ENCODE measurements around the gene MAP3K10.
"Not testable (repeated sequence)": the region's sequence is repeated elsewhere in the genome, so short reads cannot be mapped to it uniquely, and the experiment has no call there.

MAP3K10 gene

GRCh38 chr19:40190891-40191835, at the start of gene MAP3K10:
MAP3K10 (plus strand) TSS chr19:40191426; CDS start chr19:40192032, 606 bp downstream.
- DNase-seq (peak; percentile 86), ATAC-seq (peak; percentile 95)

- no peak for ATAC-seq
- no peak for DNase-seq
These were observed 49.7 kb upstream of the MAP3K10 start for GRCh38 chr19:40141551-40141950.

GRCh38 chr19:40143612-40144011, 47.6 kb upstream of the MAP3K10 start:
- DNase-seq (peak; percentile 49), ATAC-seq (peak; percentile 56)

GRCh38 chr19:40144151-40144550, 47.1 kb upstream of the MAP3K10 start:
- ATAC-seq (peak; percentile 34), DNase-seq (no peak)

GRCh38 chr19:40144947-40145748, 46.1 kb upstream of the MAP3K10 start:
- DNase-seq (no peak), ATAC-seq (peak; percentile 24)

GRCh38 chr19:40145749-40146029, 45.5 kb upstream of the MAP3K10 start:
- ATAC-seq, DNase-seq: not testable (repeated sequence)

- DNase-seq = no peak
- ATAC-seq = no peak
These were observed 43.9 kb upstream of the MAP3K10 start for GRCh38 chr19:40147338-40147692.

- ATAC-seq = peak; percentile 73
- peak; percentile 19 for DNase-seq
These were observed 43.4 kb upstream of the MAP3K10 start for GRCh38 chr19:40147693-40148347.

GRCh38 chr19:40149501-40149900, 41.7 kb upstream of the MAP3K10 start:
- no peak for DNase-seq
- ATAC-seq = no peak

GRCh38 chr19:40150170-40150569, 41.1 kb upstream of the MAP3K10 start:
- no peak for ATAC-seq
- DNase-seq = no peak

GRCh38 chr19:40154121-40154680, 37.0 kb upstream of the MAP3K10 start:
- ATAC-seq (no peak), DNase-seq (no peak)

GRCh38 chr19:40155749-40156265, 35.4 kb upstream of the MAP3K10 start:
- DNase-seq = peak; percentile 14

GRCh38 chr19:40157059-40157458, 34.2 kb upstream of the MAP3K10 start:
- DNase-seq (no peak), ATAC-seq (no peak)

More at GRCh38 chr19:40155749-40156265, 35.4 kb upstream of the MAP3K10 start:
- no peak for ATAC-seq

- ATAC-seq (no peak), DNase-seq (no peak)
These were observed 31.5 kb upstream of the MAP3K10 start for GRCh38 chr19:40159744-40160143.

GRCh38 chr19:40162104-40162503, 29.1 kb upstream of the MAP3K10 start:
- DNase-seq (no peak), ATAC-seq (no peak)

GRCh38 chr19:40163541-40164129, 27.6 kb upstream of the MAP3K10 start:
- ATAC-seq (no peak), DNase-seq (no peak)

- ATAC-seq (peak; percentile 71), DNase-seq (peak; percentile 81)
These were observed 25.8 kb upstream of the MAP3K10 start for GRCh38 chr19:40165362-40165937.

GRCh38 chr19:40169482-40170302, 21.5 kb upstream of the MAP3K10 start:
- ATAC-seq, DNase-seq: not testable (repeated sequence)

- not testable (repeated sequence) for DNase-seq, ATAC-seq
These were observed 20.8 kb upstream of the MAP3K10 start for GRCh38 chr19:40170303-40170989.

- ATAC-seq, DNase-seq: not testable (repeated sequence)
These were observed 19.9 kb upstream of the MAP3K10 start for GRCh38 chr19:40171293-40171692.
